ENCODE data around the gene ENOX1.

GRCh38 chr13:43204591-43204990 lies 582.2 kb downstream of the ENOX1 start:
- TF ChIP-seq EZH2 (IDR thresholded peaks at IDR 0.05) (no peak), EZH2phosphoT487 (IDR thresholded peaks at IDR 0.05) (no peak)
- TF ChIP-seq, protein P1, sequence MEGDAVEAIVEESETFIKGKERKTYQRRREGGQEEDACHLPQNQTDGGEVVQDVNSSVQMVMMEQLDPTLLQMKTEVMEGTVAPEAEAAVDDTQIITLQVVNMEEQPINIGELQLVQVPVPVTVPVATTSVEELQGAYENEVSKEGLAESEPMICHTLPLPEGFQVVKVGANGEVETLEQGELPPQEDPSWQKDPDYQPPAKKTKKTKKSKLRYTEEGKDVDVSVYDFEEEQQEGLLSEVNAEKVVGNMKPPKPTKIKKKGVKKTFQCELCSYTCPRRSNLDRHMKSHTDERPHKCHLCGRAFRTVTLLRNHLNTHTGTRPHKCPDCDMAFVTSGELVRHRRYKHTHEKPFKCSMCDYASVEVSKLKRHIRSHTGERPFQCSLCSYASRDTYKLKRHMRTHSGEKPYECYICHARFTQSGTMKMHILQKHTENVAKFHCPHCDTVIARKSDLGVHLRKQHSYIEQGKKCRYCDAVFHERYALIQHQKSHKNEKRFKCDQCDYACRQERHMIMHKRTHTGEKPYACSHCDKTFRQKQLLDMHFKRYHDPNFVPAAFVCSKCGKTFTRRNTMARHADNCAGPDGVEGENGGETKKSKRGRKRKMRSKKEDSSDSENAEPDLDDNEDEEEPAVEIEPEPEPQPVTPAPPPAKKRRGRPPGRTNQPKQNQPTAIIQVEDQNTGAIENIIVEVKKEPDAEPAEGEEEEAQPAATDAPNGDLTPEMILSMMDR (IDR thresholded peaks at IDR 0.05), result no peak
